ENCODE measurements around the gene SHB. TPM values are rescaled to one million over a fixed set of nuclear protein-coding genes. Genes with fewer than 3 reads are reported as not detected.
A peak's percentile ranks its signal among the peaks of the same experiment; 100 is the strongest.
"Not testable (repeated sequence)": the region's sequence is repeated elsewhere in the genome, so short reads cannot be mapped to it uniquely, and the experiment has no call there.

Gene SHB
- total RNA-seq, 1 donor from 2014 or later: 22.5 TPM

DNA sequence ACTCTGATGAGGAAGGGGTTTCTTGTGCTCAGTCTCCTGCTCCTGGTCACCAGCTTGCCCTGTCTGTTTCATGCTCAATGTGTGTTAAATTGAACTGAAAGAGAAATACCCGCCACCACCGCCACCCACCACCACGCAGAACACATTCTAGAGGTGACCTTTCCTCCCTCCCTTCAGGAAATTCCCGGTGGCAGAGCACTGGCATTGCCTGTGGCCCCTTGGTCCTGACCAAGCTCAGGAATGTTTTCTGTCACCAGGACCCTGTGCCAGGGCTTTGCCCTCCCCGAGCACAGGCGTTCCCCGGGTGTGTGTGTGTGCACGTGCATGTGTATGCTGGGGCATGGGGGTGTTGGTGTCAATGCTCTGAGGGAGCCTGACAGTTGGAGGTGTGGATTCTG lies 154.9 kb downstream of the SHB start:
- H3K4me1 Mint-ChIP-seq (ENCODE audit: low read depth): no peaks in the 10 kb centered on the region
- H3K27me3 Mint-ChIP-seq: no peaks in the 10 kb centered on the region
- DNase-seq (ENCODE audit: low spot score, unreplicated experiment): no peak
- peak overlapping the region; percentile 24 for H3K27ac Mint-ChIP-seq
- TF ChIP-seq, protein P1, sequence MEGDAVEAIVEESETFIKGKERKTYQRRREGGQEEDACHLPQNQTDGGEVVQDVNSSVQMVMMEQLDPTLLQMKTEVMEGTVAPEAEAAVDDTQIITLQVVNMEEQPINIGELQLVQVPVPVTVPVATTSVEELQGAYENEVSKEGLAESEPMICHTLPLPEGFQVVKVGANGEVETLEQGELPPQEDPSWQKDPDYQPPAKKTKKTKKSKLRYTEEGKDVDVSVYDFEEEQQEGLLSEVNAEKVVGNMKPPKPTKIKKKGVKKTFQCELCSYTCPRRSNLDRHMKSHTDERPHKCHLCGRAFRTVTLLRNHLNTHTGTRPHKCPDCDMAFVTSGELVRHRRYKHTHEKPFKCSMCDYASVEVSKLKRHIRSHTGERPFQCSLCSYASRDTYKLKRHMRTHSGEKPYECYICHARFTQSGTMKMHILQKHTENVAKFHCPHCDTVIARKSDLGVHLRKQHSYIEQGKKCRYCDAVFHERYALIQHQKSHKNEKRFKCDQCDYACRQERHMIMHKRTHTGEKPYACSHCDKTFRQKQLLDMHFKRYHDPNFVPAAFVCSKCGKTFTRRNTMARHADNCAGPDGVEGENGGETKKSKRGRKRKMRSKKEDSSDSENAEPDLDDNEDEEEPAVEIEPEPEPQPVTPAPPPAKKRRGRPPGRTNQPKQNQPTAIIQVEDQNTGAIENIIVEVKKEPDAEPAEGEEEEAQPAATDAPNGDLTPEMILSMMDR (IDR thresholded peaks at IDR 0.05; ENCODE audit: unreplicated experiment): no peak
- H3K9me3 Mint-ChIP-seq (ENCODE audit: low read depth): no peaks in the 10 kb centered on the region
- H3K36me3 Mint-ChIP-seq (ENCODE audit: insufficient read depth): peaks cover 3% of the 10 kb centered on the region
- no peak overlapping the region for H3K4me3 Mint-ChIP-seq (ENCODE audit: low read depth)

DNA sequence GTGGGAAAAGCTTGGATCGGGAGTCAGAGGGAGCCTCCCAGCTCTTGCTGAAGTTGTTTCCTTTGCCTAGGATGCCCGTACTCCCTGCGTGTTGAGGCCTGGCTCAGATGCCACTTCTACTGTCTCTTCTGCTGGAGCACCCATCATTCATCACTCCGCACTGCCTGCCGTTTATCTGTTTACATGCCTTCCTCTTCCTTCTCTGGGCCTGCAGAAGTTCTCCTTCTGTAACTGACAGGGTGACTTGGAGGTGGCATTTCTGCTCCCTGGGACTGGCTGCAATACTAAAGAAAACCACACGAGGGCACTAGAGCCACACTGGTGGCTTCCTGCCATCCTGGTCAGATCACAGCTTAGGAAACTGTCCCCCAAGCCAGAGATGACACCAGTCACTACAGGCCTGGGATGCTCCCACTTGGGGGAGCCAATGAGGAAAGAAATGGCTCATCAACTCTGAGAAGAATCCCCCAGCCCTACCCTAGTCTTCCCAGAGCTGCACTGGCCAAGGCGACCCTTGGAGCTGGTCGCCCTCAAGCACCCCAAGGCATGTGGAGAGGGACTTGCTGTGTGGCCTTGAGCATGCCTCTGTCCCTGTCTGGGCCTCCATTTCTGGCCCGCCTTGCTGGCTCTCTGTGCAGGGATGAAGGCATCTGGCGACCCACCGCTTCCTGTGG lies 155.4 kb downstream of the SHB start:
- no peaks in the 10 kb centered on the region for H3K27me3 Mint-ChIP-seq
- TF ChIP-seq, protein P1 (IDR thresholded peaks at IDR 0.05; ENCODE audit: unreplicated experiment): peak; percentile 98
- DNase-seq (ENCODE audit: low spot score, unreplicated experiment): peak; percentile 76
- H3K9me3 Mint-ChIP-seq (ENCODE audit: low read depth): no peaks in the 10 kb centered on the region
- H3K27ac Mint-ChIP-seq: peak overlapping the region; percentile 27
- H3K36me3 Mint-ChIP-seq (ENCODE audit: insufficient read depth): peaks cover 3% of the 10 kb centered on the region
- no peak overlapping the region for H3K4me3 Mint-ChIP-seq (ENCODE audit: low read depth)
- H3K4me1 Mint-ChIP-seq (ENCODE audit: low read depth): no peaks in the 10 kb centered on the region

DNA sequence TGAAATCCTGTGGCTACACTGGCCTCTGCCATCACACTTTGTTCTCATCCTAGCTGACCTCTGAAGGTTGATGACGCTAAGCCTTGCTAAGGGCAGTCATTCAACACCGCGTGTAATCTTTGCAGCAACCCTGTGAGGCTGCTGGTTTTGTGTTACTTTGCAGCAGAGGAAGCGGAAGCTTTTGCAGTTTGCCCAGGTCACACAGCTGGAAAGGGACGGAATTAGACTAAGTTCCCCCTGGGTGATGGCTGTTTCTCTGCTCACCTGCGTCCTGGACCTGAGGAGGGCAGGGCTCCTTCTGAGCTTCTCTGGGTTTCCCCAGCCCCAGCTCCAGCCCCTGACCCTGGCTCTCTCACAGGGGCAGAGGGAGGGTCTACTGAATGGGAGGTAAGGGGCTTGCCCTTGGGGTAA lies 157.8 kb downstream of the SHB start:
- TF ChIP-seq, protein P1 (IDR thresholded peaks at IDR 0.05; ENCODE audit: unreplicated experiment): no peak
- no peaks in the 10 kb centered on the region for H3K9me3 Mint-ChIP-seq (ENCODE audit: low read depth)
- no peaks in the 10 kb centered on the region for H3K27me3 Mint-ChIP-seq
- H3K4me1 Mint-ChIP-seq (ENCODE audit: low read depth): peaks cover 2% of the 10 kb centered on the region
- DNase-seq (ENCODE audit: low spot score, unreplicated experiment): no peak
- H3K36me3 Mint-ChIP-seq (ENCODE audit: insufficient read depth): peaks cover 1% of the 10 kb centered on the region
- no peak overlapping the region for H3K27ac Mint-ChIP-seq
- no peak overlapping the region for H3K4me3 Mint-ChIP-seq (ENCODE audit: low read depth)

DNA sequence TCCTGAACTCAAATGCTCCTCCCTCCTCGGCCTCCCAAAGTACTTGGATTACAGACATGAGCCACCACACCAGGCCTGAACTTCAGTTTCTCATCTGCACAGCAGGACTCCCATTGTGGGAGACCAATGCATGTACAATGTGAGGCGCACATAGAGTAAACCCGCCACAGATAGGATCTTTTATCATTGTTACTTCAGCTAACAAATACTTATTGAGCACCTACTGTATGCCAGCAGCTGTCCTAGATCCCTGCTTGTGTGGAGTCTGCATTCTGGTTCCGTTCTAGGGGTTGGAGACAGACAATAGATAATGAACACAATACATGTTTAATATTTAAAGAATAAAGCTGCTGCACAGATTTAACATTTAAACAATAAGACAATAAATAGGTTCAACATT lies 158.8 kb downstream of the SHB start:
- H3K4me1 Mint-ChIP-seq (ENCODE audit: low read depth): peaks cover 2% of the 10 kb centered on the region
- TF ChIP-seq, protein P1 (IDR thresholded peaks at IDR 0.05; ENCODE audit: unreplicated experiment): no peak
- H3K9me3 Mint-ChIP-seq (ENCODE audit: low read depth): no peaks in the 10 kb centered on the region
- H3K27ac Mint-ChIP-seq: no peak overlapping the region
- H3K4me3 Mint-ChIP-seq (ENCODE audit: low read depth): no peak overlapping the region
- H3K27me3 Mint-ChIP-seq: no peaks in the 10 kb centered on the region
- no peak for DNase-seq (ENCODE audit: low spot score, unreplicated experiment)
- H3K36me3 Mint-ChIP-seq (ENCODE audit: insufficient read depth): peaks cover 1% of the 10 kb centered on the region

DNA sequence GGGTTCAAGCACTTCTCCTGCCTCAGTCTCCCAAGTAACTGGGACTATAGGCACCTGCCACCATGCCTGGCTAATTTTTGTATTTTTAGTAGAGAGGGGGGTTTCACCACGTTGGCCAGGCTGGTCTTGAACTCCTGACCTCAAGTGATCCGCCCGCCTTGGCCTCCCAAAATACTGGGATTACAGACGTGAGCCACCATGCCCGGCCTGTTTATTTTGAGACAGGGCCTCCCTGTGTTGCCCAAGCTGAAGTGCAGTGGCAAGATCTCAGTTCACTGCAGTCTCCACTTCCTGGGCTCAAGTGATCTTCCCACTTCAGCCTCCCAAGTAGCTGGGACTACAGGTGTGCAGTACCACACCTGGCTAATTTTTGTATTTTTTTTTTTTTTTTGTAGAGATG lies 159.2 kb downstream of the SHB start:
- H3K9me3 Mint-ChIP-seq (ENCODE audit: low read depth); H3K4me3 Mint-ChIP-seq (ENCODE audit: low read depth); H3K36me3 Mint-ChIP-seq (ENCODE audit: insufficient read depth); H3K27me3 Mint-ChIP-seq; DNase-seq (ENCODE audit: low spot score, unreplicated experiment); H3K4me1 Mint-ChIP-seq (ENCODE audit: low read depth); H3K27ac Mint-ChIP-seq: not testable (repeated sequence)

DNA sequence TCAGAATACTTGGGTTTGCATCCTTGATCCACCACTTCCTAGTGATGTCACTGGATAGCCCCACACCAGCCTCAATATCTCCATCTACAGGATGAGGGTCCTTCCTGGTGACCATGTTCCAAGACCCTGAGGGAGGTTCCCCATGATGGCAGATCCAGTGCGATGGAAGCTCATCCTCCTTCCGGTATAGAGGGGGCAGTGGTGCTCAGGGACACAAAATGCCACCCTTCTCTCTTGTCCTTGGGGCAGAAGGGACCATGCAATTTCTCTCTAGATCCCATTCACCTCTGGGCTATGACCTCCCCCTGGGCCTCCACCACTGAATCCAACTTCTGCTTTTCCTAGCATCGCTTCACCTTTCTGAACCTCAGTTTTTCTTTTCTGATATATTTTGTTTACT lies 159.7 kb downstream of the SHB start:
- Mint-ChIP-seq H3K4me1 (ENCODE audit: low read depth) (peaks cover 9% of the 10 kb centered on the region), H3K27me3 (no peaks in the 10 kb centered on the region), H3K9me3 (ENCODE audit: low read depth) (no peaks in the 10 kb centered on the region), H3K4me3 (ENCODE audit: low read depth) (no peak overlapping the region), H3K36me3 (ENCODE audit: insufficient read depth) (no peaks in the 10 kb centered on the region), H3K27ac (no peak overlapping the region)
- DNase-seq (ENCODE audit: low spot score, unreplicated experiment): no peak
- TF ChIP-seq, protein P1 (IDR thresholded peaks at IDR 0.05; ENCODE audit: unreplicated experiment): no peak
